ENCODE measurements around the gene GPR17. TPM values are rescaled to one million over a fixed set of nuclear protein-coding genes. Genes with fewer than 3 reads are reported as not detected.
A peak's percentile ranks its signal among the peaks of the same experiment; 100 is the strongest.

GPR17 gene, protein sequence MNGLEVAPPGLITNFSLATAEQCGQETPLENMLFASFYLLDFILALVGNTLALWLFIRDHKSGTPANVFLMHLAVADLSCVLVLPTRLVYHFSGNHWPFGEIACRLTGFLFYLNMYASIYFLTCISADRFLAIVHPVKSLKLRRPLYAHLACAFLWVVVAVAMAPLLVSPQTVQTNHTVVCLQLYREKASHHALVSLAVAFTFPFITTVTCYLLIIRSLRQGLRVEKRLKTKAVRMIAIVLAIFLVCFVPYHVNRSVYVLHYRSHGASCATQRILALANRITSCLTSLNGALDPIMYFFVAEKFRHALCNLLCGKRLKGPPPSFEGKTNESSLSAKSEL
- total RNA-seq = under 1 TPM; 0.24 to 0.26 TPM
- polyA plus RNA-seq (ENCODE audit: insufficient read length in 6 of 6) = 1 to 10 TPM in 4 of 6 donors, under 1 TPM in 2; 0.68 to 3.6 (median 1.4) TPM
- long read RNA-seq, donor 1, partial matches to known transcripts = 41 of 49 reads
- long read RNA-seq, donor 1, other reads (novel, unspliced or antisense) = 8 of 49 reads
- long read RNA-seq, donor 2 = 0 reads
- long read RNA-seq, donor 3 = 0 reads
- long read RNA-seq, donor 4 = 0 reads
- long read RNA-seq, donor 5, partial matches to known transcripts = 0 of 6 reads
- long read RNA-seq, donor 5, other reads (novel, unspliced or antisense) = 6 of 6 reads
- long read RNA-seq, donor 6 = 0 reads
- long read RNA-seq, donor 7 = 0 reads
- long read RNA-seq, donor 8 = 0 reads
- long read RNA-seq, donor 9 = 0 reads
- long read RNA-seq, donor 10 = 0 reads
- long read RNA-seq, donor 11, transcript GPR17-204 (2 exons, 2,175 nt) = major isoform, 159 of 183 reads
- long read RNA-seq, donor 11, partial matches to known transcripts = 6 of 183 reads
- long read RNA-seq, donor 11, other reads (novel, unspliced or antisense) = 13 of 183 reads
- long read RNA-seq, donor 12, partial matches to known transcripts = 0 of 7 reads
- long read RNA-seq, donor 12, other reads (novel, unspliced or antisense) = 7 of 7 reads

- H3K36me3 ChIP-seq = peaks cover 0 to 8% of the 10 kb centered on the region in 2 donors
- no peaks in the 10 kb centered on the region for H3K9me3 ChIP-seq
- TF ChIP-seq CTCF (IDR thresholded peaks at IDR 0.05) = no peak
- no peaks in the 10 kb centered on the region for H3K27me3 ChIP-seq
- H3K4me1 ChIP-seq = peaks cover 4 to 59% of the 10 kb centered on the region in 2 donors
- intact Hi-C loops (cut with DNase I) = no loop called here
- peak within 1 kb of the TSS; percentile 44 to 48 for H3K27ac ChIP-seq
- ATAC-seq (no peak), DNase-seq (peak in 1 of 4 donors; percentile 73)
- H3K4me3 ChIP-seq = no peak within 1 kb of the TSS
Measured at GRCh38 chr2:127645395-127646291, at the start of gene GPR17. GPR17 (plus strand) TSS chr2:127646153; CDS start chr2:127650736, 4,583 bp downstream.

GRCh38 chr2:127596311-127597045 is 49.5 kb upstream of the GPR17 start:
- H3K36me3 ChIP-seq = no peaks in the 10 kb centered on the region
- no peak for DNase-seq

DNA sequence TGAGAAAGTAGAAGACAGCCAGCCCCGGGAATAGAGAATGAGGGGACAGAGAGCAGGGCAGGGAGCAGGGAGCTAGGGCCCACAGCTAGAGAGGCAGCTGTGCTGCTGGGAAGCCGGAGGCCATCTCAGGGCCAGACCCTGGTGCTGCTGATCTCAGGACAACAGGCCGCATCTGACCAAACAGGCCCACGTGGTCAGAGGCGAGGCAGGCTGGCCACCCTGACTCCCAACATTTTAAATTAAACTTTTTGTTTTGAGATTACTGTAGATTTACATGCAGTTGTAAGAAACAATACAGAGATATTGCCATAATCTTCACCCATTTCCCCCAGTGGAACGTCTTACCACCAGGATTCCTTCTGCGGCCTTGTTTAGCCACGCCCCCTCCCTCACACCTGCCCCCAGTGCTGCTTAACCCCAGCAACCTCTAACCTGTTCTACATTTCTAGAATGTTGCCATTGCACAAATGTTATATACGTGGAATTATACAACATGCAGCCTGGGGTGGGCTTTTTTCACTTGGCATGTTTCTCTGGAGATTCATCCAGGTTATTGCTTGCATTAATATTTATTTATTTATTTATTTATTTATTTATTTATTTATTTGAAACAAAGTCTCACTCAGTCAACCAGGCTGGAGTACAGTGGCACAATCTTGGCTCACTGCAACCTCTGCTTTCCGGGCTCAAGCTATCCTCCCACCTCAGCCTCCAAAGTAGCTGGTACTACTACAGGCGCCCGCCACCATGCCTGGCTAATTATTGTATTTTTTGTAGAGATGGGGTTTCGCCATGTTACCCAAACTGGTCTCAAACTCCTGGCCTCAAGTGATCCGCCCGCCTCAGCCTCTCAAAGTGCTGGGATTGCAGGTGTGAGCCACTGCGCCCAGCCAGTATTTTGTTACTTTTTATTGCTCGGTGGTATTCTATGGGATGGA is 48.6 kb upstream of the GPR17 start:
- DNase-seq (no peak), ATAC-seq (no peak)
- Histone ChIP-seq H3K4me3 (no peak overlapping the region), H3K36me3 (no peaks in the 10 kb centered on the region), H3K4me1 (no peaks in the 10 kb centered on the region), H3K9me3 (no peaks in the 10 kb centered on the region), H3K27ac (no peak overlapping the region), H3K27me3 (no peaks in the 10 kb centered on the region)
- TF ChIP-seq CTCF (IDR thresholded peaks at IDR 0.05) = no peak
- intact Hi-C loops (cut with DNase I) = no loop called here

More at GRCh38 chr2:127596311-127597045, 49.5 kb upstream of the GPR17 start:
- ATAC-seq = no peak
- Histone ChIP-seq H3K9me3 (no peaks in the 10 kb centered on the region), H3K4me1 (no peaks in the 10 kb centered on the region), H3K27me3 (no peaks in the 10 kb centered on the region), H3K27ac (no peak overlapping the region), H3K4me3 (no peak overlapping the region)
- no peak for TF ChIP-seq CTCF (IDR thresholded peaks at IDR 0.05)
- intact Hi-C loops (cut with DNase I) = no loop called here

DNA sequence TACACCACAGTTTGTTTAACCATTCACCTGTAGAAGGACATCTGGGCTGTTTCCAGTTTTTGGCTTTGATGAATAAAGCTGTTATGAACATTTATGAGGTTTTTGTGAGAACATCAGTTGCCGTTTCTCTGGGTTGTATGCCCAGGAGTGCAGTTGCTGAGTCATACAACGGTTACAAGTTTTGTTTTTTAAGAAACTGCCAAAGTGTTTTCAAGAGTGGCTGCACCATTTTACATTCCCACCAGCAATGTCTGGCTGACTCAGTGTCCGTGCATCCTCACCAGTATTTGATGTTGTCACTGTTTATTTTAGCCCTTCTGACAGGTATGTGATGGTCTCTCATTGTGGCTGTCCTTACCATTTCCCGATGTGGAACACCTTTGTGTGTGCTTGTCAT is 48.0 kb upstream of the GPR17 start:
- Histone ChIP-seq H3K27ac (no peak overlapping the region), H3K4me3 (no peak overlapping the region), H3K27me3 (no peaks in the 10 kb centered on the region), H3K9me3 (peaks cover 0 to 1% of the 10 kb centered on the region in 2 donors), H3K4me1 (no peaks in the 10 kb centered on the region), H3K36me3 (no peaks in the 10 kb centered on the region)
- ATAC-seq (no peak), DNase-seq (no peak)
- TF ChIP-seq CTCF (IDR thresholded peaks at IDR 0.05) = no peak
- intact Hi-C loops (cut with DNase I) = no loop called here

All from left lung (tissue), 14 donors.